T-helper 1 cell treated with Interleukin-12 subunit alpha and Interleukin-12 subunit beta and Interleukin-4 antibody, amounts not matched to agents 30 ng/mL and 1 ng/mL, for 36 hours (primary cell): ENCODE measurements around the gene KIAA1614. TPM values are rescaled to one million over a fixed set of nuclear protein-coding genes. Genes with fewer than 3 reads are reported as not detected.

Experiments used
- intact Hi-C: fragments of 100-400 bp; cut with micrococcal nuclease; formaldehyde crosslinking; loops from one replicate; pipeline ENCODE4 v1.15.1; 2024
- total RNA-seq: library from RNA; stranded (reverse); gene quantifications from 2 replicates; pipeline ENCODE4 v1.2.3, GENCODE V29; 2022

KIAA1614 gene
- total RNA-seq, 1 donor from 2014 or later: 0.37 TPM

DNA sequence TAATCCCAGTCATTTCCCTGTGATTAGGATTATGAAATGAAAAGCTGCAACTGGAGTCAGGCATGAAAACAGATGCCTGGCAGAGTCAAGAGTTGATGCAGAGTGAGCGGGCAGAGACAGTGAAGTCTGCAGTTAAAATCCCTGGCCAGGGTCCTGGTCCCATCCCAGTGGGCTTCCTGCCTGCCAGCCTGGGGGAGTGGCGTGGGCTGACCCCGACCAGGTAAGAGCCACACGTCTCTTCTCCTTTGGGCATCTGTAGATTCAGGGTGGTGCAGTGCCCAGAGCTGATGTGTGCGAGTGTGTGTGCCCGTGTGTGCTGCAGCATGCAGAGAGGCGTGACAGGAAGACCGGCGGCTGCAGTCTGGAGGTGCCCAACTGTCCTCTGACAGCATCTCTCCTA, 6.2 kb upstream of the KIAA1614 start:
- intact Hi-C loops: loop anchor here (5.0 kb wide), 1 partner anchor 76 kb away; no protein-coding TSS in a partner anchor

DNA sequence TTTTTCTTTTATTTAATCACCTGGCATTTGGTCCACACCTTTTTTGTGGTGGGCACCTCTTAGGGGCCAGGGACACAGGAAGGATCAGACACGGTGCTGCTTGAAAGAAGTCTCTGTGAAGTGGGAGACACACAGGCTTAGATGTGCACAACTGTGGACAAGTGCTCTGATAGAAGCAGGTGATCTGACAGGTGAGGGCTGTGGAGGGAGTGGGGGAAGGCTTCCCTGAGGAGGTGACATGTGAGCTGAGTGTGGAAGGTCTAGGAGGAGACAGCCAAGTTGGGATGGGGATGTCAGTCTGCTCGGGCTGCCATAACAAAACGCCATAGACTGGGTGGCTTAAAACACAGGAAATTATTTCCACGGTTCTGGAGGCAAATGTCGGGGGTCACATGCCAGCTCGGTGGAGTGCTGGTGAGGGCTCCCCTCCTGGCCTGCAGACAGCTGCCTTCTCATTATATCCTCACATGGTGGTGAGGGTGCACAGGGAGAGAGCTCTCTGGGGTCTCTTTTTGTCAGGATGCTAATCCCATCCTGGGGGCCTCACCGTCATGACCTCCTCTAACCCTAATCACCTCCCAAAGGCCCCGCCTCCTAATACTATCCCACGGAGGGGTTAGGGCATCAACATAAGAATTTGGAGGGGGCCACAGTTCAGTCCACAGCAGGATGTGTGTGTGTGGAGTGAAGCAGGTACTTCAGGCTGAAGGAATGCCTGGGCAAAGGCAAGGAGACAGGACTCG, 5.2 kb upstream of the KIAA1614 start:
- intact Hi-C loops: loop anchor here (5.0 kb wide), 1 partner anchor 75 kb away; no protein-coding TSS in a partner anchor

- intact Hi-C loops: loop anchor here (5.0 kb wide), 1 partner anchor 74 kb away; no protein-coding TSS in a partner anchor
Observed at GRCh38 chr1:180908074-180908765, 4.5 kb upstream of the KIAA1614 start.

DNA sequence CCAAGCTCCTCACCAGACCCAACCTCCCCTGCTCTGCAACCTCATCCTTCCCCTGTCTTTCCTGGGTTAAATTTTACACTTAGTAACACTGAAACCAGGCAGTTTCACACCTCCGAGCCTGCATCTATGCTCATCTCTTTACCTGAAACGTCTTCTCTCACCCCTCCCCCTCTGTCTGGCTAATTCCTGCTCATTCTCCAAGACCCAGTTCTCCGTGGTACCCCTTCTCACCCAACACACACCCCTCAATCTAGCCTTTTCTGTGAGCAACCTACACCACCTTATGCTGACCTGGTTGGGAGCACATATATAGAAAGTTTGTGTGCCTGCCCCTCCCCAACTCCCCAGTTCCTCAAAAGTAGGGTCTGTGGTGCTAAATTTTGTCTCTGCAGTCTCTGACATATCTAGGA, 3.7 kb upstream of the KIAA1614 start:
- intact Hi-C loops: loop anchor here (5.0 kb wide), 1 partner anchor 73 kb away; no protein-coding TSS in a partner anchor

- intact Hi-C loops: loop anchor here (5.0 kb wide), 1 partner anchor 73 kb away; no protein-coding TSS in a partner anchor
Observed at GRCh38 chr1:180909462-180909976, 3.2 kb upstream of the KIAA1614 start.

DNA sequence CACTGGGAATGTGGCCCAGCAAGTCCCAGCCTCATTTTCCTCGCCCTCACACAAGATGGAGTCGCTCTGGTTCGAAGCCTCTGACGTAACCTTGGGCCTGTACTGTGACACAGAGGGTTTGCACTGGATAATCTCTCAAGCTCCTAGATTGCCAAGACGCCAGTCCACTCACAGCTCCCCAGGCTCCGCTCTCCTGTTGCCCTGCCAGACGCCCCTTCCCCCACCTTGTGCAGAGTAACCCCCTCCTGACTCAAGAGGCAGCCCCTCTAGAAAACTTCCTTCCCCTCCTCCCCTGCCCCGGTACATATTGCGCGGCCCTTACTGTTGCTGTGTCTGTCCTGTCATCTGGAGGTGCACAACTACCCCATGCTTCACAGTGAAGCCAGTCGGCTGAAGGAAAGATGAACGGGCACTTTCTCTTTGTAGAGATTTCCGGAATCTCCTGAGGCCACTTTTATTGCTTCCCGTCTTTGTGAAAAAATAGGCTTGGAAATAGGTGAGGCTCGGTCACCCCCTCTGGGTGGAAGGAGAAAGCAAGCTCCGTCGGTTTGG, 981 bp upstream of the KIAA1614 start:
- intact Hi-C loops: no loop called here

GRCh38 chr1:180912211-180912800, 391 bp upstream of the KIAA1614 start:
- intact Hi-C loops: no loop called here

- intact Hi-C loops: no loop called here
Observed at GRCh38 chr1:180915426-180915965, 2.8 kb downstream of the KIAA1614 start.

- intact Hi-C loops: no loop called here
Observed at GRCh38 chr1:180916012-180916770, 3.5 kb downstream of the KIAA1614 start.

- intact Hi-C loops: no loop called here
Observed at GRCh38 chr1:180916771-180917170, 4.1 kb downstream of the KIAA1614 start.

DNA sequence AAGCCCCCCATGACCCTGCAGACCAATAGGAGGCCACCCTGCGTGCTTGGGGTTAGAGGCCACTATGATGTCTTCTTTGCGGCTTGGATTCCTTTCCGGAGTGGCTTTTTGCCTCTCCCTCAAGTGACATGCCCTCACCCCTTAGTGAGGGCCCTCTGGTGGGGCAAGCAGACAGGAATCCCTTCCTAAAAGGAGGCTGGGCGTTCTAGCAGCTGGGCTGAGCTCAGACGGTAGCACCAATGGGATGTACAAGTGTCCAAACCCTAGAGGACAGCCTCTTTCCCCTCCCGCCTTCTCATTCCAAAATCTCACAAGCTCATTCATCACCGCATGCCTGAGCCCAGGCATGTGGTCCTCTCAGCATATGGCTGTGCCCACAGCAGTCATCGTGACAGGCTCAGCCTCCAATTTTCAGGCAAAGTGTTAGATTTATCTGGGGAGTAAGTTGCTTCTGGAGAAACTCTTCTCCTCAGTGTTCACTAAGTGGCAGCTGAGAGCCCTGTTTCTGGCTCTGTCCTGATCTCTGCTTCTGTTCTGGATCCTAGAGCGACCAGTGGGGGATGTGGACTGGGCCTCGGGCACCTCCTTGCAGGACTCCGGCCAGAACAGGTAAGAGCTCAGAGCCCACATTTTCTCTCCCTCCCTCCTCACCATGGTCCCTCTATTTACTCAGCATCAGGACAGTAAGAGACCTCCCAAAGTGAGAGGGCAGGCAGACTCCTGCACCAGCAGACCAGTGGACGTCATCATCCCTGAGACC, 4.8 kb downstream of the KIAA1614 start:
- intact Hi-C loops: no loop called here

- intact Hi-C loops: no loop called here
Observed at GRCh38 chr1:180918519-180918918, 5.8 kb downstream of the KIAA1614 start.

- intact Hi-C loops: no loop called here
Observed at GRCh38 chr1:180919183-180919700, 6.5 kb downstream of the KIAA1614 start.

GRCh38 chr1:180920193-180920592, 7.5 kb downstream of the KIAA1614 start:
- intact Hi-C loops: loop anchor here (2.0 kb wide), 1 partner anchor 403 kb away; no protein-coding TSS in a partner anchor

- intact Hi-C loops: loop anchor here (2.0 kb wide), 1 partner anchor 404 kb away; no protein-coding TSS in a partner anchor
Observed at GRCh38 chr1:180920702-180921101, 8.0 kb downstream of the KIAA1614 start.

DNA sequence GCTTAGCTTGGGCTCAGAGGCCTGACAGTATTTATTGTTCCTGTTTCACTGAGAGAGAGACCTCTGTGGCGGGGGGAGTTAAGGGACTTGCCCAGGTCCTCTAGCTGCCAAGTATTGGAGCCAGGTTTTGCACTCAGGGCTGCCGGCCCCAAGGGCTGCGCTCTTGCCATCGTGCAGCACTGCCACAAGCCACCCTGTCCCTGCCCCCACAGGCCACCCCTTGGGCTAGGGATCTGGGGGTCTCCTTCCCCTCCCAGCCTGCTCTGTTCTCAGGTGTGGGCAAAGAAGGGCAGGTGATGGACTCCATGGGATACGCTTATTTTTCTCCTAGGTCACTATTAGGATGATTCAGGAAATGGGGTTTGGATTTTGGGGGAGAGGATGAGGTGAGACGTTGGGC, 8.7 kb downstream of the KIAA1614 start:
- intact Hi-C loops: loop anchor here (2.0 kb wide), 1 partner anchor 405 kb away; no protein-coding TSS in a partner anchor

DNA sequence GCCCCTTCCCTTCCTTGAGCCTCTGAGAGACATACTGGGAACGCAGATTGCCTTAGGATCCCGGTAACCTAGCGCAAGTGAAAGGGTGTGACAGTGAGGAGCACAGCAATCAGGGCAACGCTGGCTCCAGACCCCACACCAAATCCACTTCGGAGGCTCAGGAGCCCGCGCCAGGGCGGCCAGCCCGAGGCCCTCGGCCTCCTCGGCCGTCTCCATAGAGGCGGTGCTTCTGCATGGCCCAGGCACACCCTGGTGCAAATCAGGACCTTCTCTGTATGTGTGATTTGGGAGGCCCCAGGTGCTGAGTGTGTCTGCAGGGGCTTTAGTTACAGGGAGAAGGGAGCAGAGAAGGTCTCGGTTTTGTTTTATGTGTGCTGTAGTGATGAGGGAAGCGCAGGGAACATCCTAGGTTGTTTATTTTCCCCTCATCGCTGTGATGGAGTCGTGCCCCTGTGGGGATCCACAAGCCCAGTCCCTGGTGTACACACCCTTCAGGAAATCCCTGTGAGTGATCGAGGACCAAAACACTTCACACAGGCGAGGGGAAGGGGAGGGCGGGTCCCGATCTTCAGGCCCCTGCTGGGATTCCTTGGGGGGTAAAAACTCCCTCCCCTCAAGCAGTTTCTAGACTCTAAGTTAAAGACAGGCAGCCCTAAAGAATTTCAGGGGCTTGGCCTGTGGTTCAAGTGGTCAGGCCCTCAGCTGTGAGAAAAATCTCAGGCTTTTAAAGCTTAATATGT, 9.4 kb downstream of the KIAA1614 start:
- intact Hi-C loops: loop anchor here (2.0 kb wide), 1 partner anchor 405 kb away; no protein-coding TSS in a partner anchor

DNA sequence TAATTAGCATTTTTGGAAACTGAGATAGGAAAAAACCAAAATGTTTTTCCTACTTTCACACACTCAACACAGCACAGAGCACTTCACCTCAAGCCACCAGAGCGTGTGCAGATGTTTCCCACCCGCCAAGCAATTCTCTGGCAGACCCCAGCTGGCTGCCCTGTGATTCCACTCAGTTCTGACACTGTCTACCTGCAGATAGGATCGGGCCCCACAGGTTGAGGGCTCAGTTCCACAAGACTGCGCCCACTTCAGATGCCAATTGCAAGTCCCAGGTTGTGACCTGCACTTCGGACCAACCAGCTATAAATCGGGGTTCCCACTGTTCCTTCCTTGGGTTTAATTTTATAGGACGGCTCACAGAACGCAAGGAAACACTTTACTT, 9.9 kb downstream of the KIAA1614 start:
- intact Hi-C loops: no loop called here
